Adrenal gland (tissue), 12 donors: Measurements from ENCODE around the gene KIF6. TPM values are rescaled to one million over a fixed set of nuclear protein-coding genes. Genes with fewer than 3 reads are reported as not detected.

ENCODE experiments used
- DNase-seq, 7 donors: peaks; one replicate each; pipeline ENCODE4 v3.0.0-alpha.2; 2019 to 2020
- H3K27ac ChIP-seq, 5 donors: fragments of 200-600 bp; sonication (generic) in 4 of 5; 1 replicate in 3 of 5; 2 replicates in 2 of 5; pipeline versions ENCODE4 v1.5.1 to v1.8.0; 2016 to 2020; ENCODE audit warnings: mild to moderate bottlenecking in 1 of 5
- H3K27me3 ChIP-seq: fragments of 200-600 bp; 2 replicates; pipeline ENCODE4 v1.8.0; 2021
- H3K36me3 ChIP-seq, 2 donors: fragments of 200-600 bp; replicated peaks in 1 of 2; 1 replicate in 1 of 2; 2 replicates in 1 of 2; pipeline versions ENCODE4 v1.5.1 to v1.8.0; 2018 to 2022
- H3K4me1 ChIP-seq, 2 donors: fragments of 200-600 bp; replicated peaks in 1 of 2; 1 replicate in 1 of 2; 2 replicates in 1 of 2; pipeline versions ENCODE4 v1.5.1 to v1.8.0; 2018 to 2021
- H3K4me3 ChIP-seq, 4 donors: fragments of 200-600 bp; sonication (generic) in 3 of 4; one replicate each; pipeline ENCODE4 v1.5.1; 2016 to 2018
- H3K9me3 ChIP-seq, 3 donors: fragments of 200-600 bp; sonication (generic) in 1 of 3; replicated peaks in 1 of 3; 1 replicate in 2 of 3; 2 replicates in 1 of 3; pipeline versions ENCODE4 v1.5.1 to v1.8.0; 2016 to 2021
- POLR2A ChIP-seq, 2 donors: fragments of 450-650 bp; IDR thresholded peaks; one replicate each; pipeline ENCODE4 v1.6.1; 2017; ENCODE audit warnings: antibody characterized with exemption in 2 of 2, mild to moderate bottlenecking in 2 of 2, moderate library complexity in 1 of 2
- WGBS, 4 donors: extraction: QIAGEN DNeasy Blood & Tissue Kit in 2 of 4; methylation state at CpG; one replicate each; pipeline versions ENCODE4 v1.1.5 to v1.1.7; 2013 to 2017; 5-methylcytosine and 5-hydroxymethylcytosine counted together
- intact Hi-C, 2 donors: fragments of 100-400 bp; cut with DNase I; formaldehyde crosslinking; loops; one replicate each; pipeline versions ENCODE4 v1.14.1 to v1.15.0; 2022 to 2023
- polyA plus RNA-seq, 3 donors: library from polyadenylated mRNA; stranded (reverse); fragments of 200-250 nt in 2 of 3; fragments of 350-450 nt in 1 of 3; fragmentation: Illumina TruSeq in 1 of 3; extraction: RNeasy Lipid Tissue Mini Kit (QIAGEN cat#74804) in 1 of 3; gene quantifications; one replicate each; pipeline ENCODE4 v1.2.3, GENCODE V29; 2013 to 2014
- total RNA-seq, 9 donors: library from RNA; depleted of rRNA in 4 of 9; stranded (reverse); fragments of >200 nt in 4 of 9; fragments of 120-200 nt in 1 of 9; fragmentation: NEBNext Ultra II Directional in 1 of 9; extraction: Animal tissue kit (Norgen Biotek cat#: 25700) in 1 of 9; gene quantifications; one replicate each; pipeline versions ENCODE4 v1.1.0 to v1.2.4, GENCODE V29; 2013 to 2023
- TF ChIP-seq, protein P1 (sequence below), 6 experiments: fragments of 450-650 bp in 4 of 6; fragments of 200-600 bp in 2 of 6; sonication (generic) in 1 of 6; IDR thresholded peaks; 1 replicate in 5 of 6; 2 replicates in 1 of 6; pipeline versions ENCODE4 v1.5.1 to v1.8.0; 2016 to 2021; ENCODE audit warnings: antibody characterized with exemption in 6 of 6, mild to moderate bottlenecking in 2 of 6, moderate library complexity in 1 of 6
- donor health status: healthy with polysubstance abuse.
- donor health status: Bipolar disorder and iron deficiency.
- donor health status: DM: yes; HTN: yes; CAD: no.
- donor health status: DM: no; HTN: no; CAD: no.
- donor health status: DM: no; HTN: no; CAD: no.
- donor health status: DM: yes; HTN: yes; CAD: no.

The KIF6 gene
- total and polyA plus RNA-seq, 12 donors: 0.52 to 4.2 (median 0.73) TPM

DNA sequence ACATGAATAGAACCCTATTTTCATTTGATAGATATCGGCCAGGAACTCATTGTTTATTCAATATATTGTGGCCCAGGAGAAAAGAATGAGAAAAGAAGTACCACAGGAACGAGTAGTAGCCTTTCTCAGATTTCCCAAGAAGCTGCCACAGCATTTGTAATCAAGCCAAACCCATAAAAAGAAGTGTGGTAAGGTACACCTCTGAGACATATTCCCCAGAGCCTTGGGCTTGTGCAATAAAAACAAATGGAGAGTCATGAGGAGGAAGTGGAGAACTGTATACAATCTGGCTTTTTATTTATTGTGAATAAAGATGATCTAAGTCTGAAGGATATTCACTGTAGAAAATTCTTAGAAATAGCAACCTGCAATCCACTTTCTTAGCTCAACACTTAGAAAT, 36.7 kb downstream of the KIF6 start:
- no peak overlapping the region for H3K27ac ChIP-seq
- intact Hi-C loops: no loop called here
- H3K9me3 ChIP-seq: no peaks in the 10 kb centered on the region
- no peaks in the 10 kb centered on the region for H3K36me3 ChIP-seq
- TF ChIP-seq, protein P1, sequence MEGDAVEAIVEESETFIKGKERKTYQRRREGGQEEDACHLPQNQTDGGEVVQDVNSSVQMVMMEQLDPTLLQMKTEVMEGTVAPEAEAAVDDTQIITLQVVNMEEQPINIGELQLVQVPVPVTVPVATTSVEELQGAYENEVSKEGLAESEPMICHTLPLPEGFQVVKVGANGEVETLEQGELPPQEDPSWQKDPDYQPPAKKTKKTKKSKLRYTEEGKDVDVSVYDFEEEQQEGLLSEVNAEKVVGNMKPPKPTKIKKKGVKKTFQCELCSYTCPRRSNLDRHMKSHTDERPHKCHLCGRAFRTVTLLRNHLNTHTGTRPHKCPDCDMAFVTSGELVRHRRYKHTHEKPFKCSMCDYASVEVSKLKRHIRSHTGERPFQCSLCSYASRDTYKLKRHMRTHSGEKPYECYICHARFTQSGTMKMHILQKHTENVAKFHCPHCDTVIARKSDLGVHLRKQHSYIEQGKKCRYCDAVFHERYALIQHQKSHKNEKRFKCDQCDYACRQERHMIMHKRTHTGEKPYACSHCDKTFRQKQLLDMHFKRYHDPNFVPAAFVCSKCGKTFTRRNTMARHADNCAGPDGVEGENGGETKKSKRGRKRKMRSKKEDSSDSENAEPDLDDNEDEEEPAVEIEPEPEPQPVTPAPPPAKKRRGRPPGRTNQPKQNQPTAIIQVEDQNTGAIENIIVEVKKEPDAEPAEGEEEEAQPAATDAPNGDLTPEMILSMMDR (IDR thresholded peaks at IDR 0.05): no peak
- no peak for TF ChIP-seq POLR2A (IDR thresholded peaks at IDR 0.05)
- WGBS, 4 donors: 60 to 76% (median 75%) methylated on average over 2 of the region's 2 CpGs
- DNase-seq: no peak
- no peaks in the 10 kb centered on the region for H3K27me3 ChIP-seq
- H3K4me3 ChIP-seq: no peak overlapping the region
- H3K4me1 ChIP-seq: no peaks in the 10 kb centered on the region

DNA sequence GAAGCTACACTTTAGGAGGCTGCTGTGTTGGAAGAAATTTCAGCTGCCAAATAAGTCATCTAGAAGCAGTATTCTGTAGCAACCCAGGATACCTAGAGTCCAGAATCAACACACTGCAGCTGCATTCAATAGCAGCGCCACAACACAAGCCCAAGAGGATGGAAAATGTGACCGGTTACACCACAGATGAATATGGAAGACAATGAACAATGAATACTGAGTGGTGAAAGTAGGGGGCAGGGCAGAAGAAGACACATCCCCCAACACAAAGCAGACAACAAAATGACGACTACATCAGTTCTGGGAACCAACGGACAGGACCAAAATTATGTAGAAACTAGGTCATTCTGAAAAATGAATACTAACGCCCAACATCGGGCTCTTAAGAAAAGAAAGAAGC, 38.2 kb downstream of the KIF6 start:
- no peaks in the 10 kb centered on the region for H3K9me3 ChIP-seq
- H3K27ac ChIP-seq: no peak overlapping the region
- H3K36me3 ChIP-seq: no peaks in the 10 kb centered on the region
- no peak for TF ChIP-seq POLR2A (IDR thresholded peaks at IDR 0.05)
- TF ChIP-seq, protein P1 (IDR thresholded peaks at IDR 0.05): no peak
- H3K27me3 ChIP-seq: no peaks in the 10 kb centered on the region
- intact Hi-C loops: no loop called here
- no peaks in the 10 kb centered on the region for H3K4me1 ChIP-seq
- WGBS, 4 donors: 73 to 83% (median 78%) methylated on average over 6 of the region's 6 CpGs
- no peak overlapping the region for H3K4me3 ChIP-seq
- DNase-seq: no peak

DNA sequence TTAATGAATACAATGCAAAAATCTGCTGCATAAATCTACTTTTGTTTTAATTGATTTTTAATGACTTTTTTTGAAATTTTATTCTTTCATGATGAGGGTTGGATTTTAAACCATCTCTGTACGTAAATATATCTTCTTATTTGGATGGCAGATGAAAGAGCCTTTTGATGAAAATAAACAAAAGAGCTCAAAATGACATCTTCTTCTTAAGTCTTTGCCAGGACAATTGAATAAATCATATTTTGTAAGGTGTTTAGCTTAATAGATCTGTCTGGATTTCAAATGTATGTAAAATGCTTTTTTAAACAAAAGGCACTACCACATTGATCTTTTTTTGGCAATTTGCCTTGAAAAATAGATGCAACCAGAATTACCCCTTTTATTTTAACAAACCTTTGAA, 39.3 kb downstream of the KIF6 start:
- intact Hi-C loops: no loop called here
- WGBS, 4 donors: 82 to 92% (median 87%) methylated on average over 1 of the region's 1 CpG

DNA sequence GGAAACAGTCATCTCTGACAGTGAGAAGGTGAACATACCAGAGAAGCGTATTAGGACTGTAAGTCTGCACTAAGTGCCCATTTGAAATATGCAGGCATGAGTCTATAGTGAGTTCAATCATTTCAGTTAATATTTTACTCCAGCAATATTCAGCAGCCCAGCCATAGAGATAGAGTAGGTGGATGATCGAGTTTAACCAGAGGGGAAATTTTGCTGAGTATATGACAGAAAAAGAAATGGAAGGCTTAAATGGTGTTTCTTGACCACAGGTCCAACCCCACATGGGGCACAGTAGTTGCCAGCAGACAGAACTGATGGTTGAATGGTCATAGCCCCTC, 39.8 kb downstream of the KIF6 start:
- WGBS, 4 donors: 87 to 96% (median 92%) methylated on average over 2 of the region's 2 CpGs
- intact Hi-C loops: no loop called here
- no peak for TF ChIP-seq POLR2A (IDR thresholded peaks at IDR 0.05)
- TF ChIP-seq, protein P1 (IDR thresholded peaks at IDR 0.05): no peak
- no peak for DNase-seq
- Histone ChIP-seq H3K27ac (no peak overlapping the region), H3K27me3 (no peaks in the 10 kb centered on the region), H3K4me3 (no peak overlapping the region), H3K36me3 (no peaks in the 10 kb centered on the region), H3K4me1 (no peaks in the 10 kb centered on the region), H3K9me3 (no peaks in the 10 kb centered on the region)

More for the DNA sequence above, 39.3 kb downstream of the KIF6 start:
- no peaks in the 10 kb centered on the region for H3K4me1 ChIP-seq
- TF ChIP-seq, protein P1 (IDR thresholded peaks at IDR 0.05): no peak
- TF ChIP-seq POLR2A (IDR thresholded peaks at IDR 0.05): no peak
- H3K36me3 ChIP-seq: no peaks in the 10 kb centered on the region
- no peak overlapping the region for H3K27ac ChIP-seq
- DNase-seq: no peak
- H3K9me3 ChIP-seq: no peaks in the 10 kb centered on the region
- no peaks in the 10 kb centered on the region for H3K27me3 ChIP-seq
- H3K4me3 ChIP-seq: no peak overlapping the region
